Measurements from ENCODE around the gene HOXA10.

- TF ChIP-seq POLR2AphosphoS5 (IDR thresholded peaks at IDR 0.05; ENCODE audit: low read depth, low read length) (peak; percentile 6; the same call in 1 of the 2 replicates), SIN3A (IDR thresholded peaks at IDR 0.05; ENCODE audit: low read depth) (no peak), CEBPB (IDR thresholded peaks at IDR 0.05; ENCODE audit: low read depth) (no peak), EZH2phosphoT487 (IDR thresholded peaks at IDR 0.05; ENCODE audit: borderline replicate concordance) (no peak)
- TF ChIP-seq, protein P1, sequence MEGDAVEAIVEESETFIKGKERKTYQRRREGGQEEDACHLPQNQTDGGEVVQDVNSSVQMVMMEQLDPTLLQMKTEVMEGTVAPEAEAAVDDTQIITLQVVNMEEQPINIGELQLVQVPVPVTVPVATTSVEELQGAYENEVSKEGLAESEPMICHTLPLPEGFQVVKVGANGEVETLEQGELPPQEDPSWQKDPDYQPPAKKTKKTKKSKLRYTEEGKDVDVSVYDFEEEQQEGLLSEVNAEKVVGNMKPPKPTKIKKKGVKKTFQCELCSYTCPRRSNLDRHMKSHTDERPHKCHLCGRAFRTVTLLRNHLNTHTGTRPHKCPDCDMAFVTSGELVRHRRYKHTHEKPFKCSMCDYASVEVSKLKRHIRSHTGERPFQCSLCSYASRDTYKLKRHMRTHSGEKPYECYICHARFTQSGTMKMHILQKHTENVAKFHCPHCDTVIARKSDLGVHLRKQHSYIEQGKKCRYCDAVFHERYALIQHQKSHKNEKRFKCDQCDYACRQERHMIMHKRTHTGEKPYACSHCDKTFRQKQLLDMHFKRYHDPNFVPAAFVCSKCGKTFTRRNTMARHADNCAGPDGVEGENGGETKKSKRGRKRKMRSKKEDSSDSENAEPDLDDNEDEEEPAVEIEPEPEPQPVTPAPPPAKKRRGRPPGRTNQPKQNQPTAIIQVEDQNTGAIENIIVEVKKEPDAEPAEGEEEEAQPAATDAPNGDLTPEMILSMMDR (IDR thresholded peaks at IDR 0.05 in 2 of 3, conservative IDR thresholded peaks at IDR 0.05 in 1 of 3; ENCODE audit: borderline replicate concordance in 1 of 3, insufficient read depth in 1 of 3, low read depth in 2 of 3, low read length in 2 of 3): no peak
- TF ChIP-seq, protein P2, sequence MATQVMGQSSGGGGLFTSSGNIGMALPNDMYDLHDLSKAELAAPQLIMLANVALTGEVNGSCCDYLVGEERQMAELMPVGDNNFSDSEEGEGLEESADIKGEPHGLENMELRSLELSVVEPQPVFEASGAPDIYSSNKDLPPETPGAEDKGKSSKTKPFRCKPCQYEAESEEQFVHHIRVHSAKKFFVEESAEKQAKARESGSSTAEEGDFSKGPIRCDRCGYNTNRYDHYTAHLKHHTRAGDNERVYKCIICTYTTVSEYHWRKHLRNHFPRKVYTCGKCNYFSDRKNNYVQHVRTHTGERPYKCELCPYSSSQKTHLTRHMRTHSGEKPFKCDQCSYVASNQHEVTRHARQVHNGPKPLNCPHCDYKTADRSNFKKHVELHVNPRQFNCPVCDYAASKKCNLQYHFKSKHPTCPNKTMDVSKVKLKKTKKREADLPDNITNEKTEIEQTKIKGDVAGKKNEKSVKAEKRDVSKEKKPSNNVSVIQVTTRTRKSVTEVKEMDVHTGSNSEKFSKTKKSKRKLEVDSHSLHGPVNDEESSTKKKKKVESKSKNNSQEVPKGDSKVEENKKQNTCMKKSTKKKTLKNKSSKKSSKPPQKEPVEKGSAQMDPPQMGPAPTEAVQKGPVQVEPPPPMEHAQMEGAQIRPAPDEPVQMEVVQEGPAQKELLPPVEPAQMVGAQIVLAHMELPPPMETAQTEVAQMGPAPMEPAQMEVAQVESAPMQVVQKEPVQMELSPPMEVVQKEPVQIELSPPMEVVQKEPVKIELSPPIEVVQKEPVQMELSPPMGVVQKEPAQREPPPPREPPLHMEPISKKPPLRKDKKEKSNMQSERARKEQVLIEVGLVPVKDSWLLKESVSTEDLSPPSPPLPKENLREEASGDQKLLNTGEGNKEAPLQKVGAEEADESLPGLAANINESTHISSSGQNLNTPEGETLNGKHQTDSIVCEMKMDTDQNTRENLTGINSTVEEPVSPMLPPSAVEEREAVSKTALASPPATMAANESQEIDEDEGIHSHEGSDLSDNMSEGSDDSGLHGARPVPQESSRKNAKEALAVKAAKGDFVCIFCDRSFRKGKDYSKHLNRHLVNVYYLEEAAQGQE (IDR thresholded peaks at IDR 0.05; ENCODE audit: low read depth): no peak
These were observed 1.2 kb downstream of the HOXA10 start for GRCh38 chr7:27172823-27173510.
